HUES6 (cell line): ENCODE results near the gene ZNF454.
A peak's percentile ranks its signal among the peaks of the same experiment; 100 is the strongest.

ENCODE experiments used
- H3K27ac ChIP-seq: 2 replicates; pipeline ENCODE4 v1.7.0; 2013; ENCODE audit warnings: low read depth, mild to moderate bottlenecking, low read length, inconsistent platforms
- H3K27me3 ChIP-seq: 2 replicates; pipeline ENCODE4 v1.6.1; 2013; ENCODE audit warnings: low read length; ENCODE audit not compliant: control insufficient read depth, insufficient read depth
- H3K36me3 ChIP-seq: 2 replicates; pipeline ENCODE4 v1.6.1; 2013; ENCODE audit warnings: low read length; ENCODE audit not compliant: control insufficient read depth, insufficient read depth
- H3K4me1 ChIP-seq: 2 replicates; pipeline ENCODE4 v1.6.1; 2013; ENCODE audit warnings: low read length; ENCODE audit not compliant: control insufficient read depth, insufficient read depth
- H3K4me3 ChIP-seq: 2 replicates; pipeline ENCODE4 v1.5.1; 2013; ENCODE audit warnings: low read depth, low read length
- H3K9ac ChIP-seq: one replicate; pipeline ENCODE4 v1.6.1; 2013; ENCODE audit warnings: mild to moderate bottlenecking, low read length
- H3K9me3 ChIP-seq: 2 replicates; pipeline ENCODE4 v1.6.1; 2013; ENCODE audit warnings: low read depth, low read length; ENCODE audit not compliant: control insufficient read depth, insufficient read depth

The ZNF454 gene

DNA sequence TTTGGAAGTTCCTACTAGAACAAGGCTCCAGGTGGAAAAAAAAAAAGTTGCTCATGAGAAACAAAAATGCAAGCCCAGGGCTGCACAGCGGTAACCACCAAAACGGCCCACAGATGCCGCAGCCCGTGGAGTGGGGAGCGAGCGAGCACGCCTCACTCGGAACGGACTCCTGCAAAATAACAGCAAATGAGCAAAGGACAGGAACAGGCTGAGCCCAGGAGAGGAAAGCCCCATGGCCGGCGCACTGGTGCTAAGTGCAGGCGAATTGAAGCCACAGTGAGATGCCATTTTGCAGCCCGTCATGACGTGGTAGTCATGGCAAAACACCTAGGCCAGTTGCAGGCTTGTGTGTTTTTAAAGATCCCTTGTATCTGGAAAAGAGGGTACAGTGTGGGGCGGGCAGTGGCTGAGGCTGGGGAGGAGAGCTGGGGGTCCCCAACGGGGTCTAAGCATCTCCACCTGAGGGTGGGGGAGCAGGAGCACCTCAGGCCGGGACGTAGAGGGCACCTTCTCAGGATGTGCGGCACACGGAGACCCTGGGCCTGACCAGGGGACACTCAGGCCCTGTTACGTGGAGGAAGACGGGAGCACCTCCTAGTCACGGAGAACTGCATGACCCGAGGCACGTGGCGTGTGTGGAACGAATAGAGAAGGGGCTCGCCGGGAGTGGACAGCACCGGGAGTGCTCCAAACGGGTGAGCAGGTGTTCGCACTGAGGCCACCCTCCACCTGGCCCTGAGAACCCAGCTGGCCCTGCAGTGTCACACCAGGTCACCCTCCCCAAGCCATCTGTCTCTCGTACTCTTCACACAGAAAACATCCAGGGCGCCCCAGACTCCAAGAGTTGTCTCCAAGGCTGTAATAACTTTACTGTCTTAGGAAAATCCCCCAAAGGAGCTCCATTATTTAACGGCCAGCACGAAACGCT, 43.4 kb downstream of the ZNF454 start:
- Histone ChIP-seq H3K4me1 (no peaks in the 10 kb centered on the region), H3K4me3 (no peak overlapping the region), H3K27me3 (no peaks in the 10 kb centered on the region), H3K9me3 (peaks cover 84% of the 10 kb centered on the region), H3K36me3 (no peaks in the 10 kb centered on the region), H3K27ac (no peak overlapping the region), H3K9ac (no peak overlapping the region)

DNA sequence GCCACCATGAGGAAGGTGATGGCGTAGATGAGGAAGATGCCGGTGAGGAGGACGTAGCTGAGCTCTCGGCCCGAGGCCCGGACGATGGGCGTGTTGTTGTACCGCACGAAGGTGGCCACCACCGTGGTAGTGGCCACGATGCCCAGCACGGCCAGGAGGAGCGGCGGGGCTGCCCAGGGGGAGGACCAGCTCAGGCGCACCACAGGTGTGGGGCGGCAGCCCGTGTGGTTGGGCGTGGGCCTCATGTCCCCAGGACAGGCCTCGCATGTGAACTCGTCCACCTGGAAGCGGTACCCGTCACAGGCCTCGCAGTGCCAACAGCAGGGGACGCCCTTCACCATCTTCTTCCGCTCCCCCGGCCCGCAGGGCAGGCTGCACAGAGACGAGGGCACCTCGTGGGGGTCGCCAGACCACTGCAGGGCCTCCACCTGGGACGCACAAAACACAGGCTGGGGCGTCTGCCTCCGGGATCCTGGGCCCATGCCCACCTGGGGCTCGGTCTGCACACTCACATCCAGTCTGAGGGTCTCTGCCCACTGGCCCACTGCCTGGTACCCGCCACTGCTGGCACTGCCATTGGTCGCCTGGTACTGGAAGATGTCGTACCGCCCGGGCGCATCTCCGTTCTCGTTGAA, 45.4 kb downstream of the ZNF454 start:
- H3K4me1 ChIP-seq: no peaks in the 10 kb centered on the region
- H3K9ac ChIP-seq: no peak overlapping the region
- peaks cover 76% of the 10 kb centered on the region for H3K9me3 ChIP-seq
- no peaks in the 10 kb centered on the region for H3K27me3 ChIP-seq
- no peaks in the 10 kb centered on the region for H3K36me3 ChIP-seq
- no peak overlapping the region for H3K4me3 ChIP-seq
- no peak overlapping the region for H3K27ac ChIP-seq

DNA sequence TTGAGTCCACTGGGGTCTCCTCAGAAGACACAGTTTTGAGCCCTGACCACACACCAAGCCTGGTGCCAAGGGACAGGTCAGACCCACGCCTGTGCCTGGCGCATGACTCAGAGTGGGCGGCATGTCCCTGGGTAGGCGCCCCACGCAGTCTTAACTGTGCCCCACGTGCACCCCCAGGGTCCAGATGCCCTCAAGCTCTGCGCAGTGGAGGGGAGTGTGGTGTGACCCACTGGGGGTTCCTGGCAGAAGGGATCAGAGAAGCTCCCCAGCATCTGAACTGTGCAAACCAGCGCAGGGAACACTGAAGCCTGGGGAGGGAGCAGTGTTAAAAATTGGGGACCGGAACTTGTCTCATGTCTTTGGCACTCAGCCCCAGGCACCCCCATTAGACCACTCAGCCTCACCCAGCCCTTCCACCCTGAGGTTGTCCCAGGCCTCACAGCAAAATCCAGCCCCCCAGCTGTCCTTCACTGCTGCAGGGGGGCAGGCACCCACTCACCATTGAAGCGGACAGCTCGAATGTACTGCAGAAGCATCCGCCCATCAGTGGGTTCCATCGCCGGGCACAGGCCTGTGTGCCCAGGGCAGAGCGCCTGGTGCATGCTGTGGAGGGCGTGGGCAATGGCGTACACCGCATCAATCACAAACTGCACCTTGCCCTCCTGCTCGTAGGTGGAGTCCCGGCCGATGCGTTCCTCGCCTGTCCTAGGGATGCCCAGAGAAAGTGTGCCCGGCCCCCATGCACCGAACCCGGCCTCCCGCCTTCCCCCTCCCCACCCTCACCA, 47.6 kb downstream of the ZNF454 start:
- Histone ChIP-seq H3K36me3 (no peaks in the 10 kb centered on the region), H3K4me3 (no peak overlapping the region), H3K4me1 (no peaks in the 10 kb centered on the region), H3K27ac (no peak overlapping the region), H3K9me3 (peaks cover 56% of the 10 kb centered on the region), H3K27me3 (peaks cover 20% of the 10 kb centered on the region), H3K9ac (no peak overlapping the region)

DNA sequence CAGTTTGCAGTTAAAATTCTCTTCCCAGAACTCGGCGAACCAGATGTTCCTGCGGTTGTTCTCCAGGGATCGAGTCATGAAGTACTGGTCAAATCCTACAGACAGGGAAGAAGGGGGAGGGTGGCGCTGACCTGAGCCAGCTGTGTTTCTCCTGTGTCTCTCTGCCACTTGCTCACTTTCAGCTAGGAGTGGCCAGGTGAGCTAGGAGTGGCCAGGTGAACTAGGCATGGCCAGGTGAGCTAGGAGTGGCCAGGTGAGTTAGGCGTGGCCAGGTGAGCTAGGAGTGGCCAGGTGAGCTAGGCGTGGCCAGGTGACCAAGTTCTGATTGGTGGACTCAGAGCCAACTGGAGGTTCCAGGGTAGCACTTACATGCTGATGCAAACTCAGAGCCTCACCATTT, 48.3 kb downstream of the ZNF454 start:
- H3K36me3 ChIP-seq: no peaks in the 10 kb centered on the region

DNA sequence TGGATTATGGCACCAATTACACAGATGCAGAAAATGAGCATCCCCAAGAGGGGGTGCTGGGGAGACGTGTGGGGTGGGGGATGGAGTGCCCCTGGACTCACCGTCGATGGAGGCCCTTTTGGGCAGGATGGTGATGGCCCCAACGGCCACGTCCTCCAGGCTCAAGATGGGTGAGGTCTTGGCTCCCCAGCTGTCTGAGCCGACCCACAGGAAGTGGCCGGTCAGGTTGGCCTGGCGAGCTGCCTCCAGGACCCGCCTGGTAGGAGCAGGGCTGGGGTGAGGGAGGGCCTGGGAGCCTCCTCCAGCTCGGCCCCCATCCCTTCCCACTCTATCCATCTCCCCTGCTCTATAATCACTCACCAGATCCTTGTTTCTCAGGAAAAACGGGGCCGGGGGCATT, 49.5 kb downstream of the ZNF454 start:
- Histone ChIP-seq H3K4me3 (no peak overlapping the region), H3K9ac (no peak overlapping the region), H3K4me1 (peaks cover 4% of the 10 kb centered on the region; the same call in 1 of the 2 replicates), H3K27me3 (peaks cover 39% of the 10 kb centered on the region), H3K36me3 (no peaks in the 10 kb centered on the region), H3K9me3 (peaks cover 41% of the 10 kb centered on the region), H3K27ac (no peak overlapping the region)

More for the DNA sequence above, 48.3 kb downstream of the ZNF454 start:
- Histone ChIP-seq H3K9ac (no peak overlapping the region), H3K4me1 (no peaks in the 10 kb centered on the region), H3K9me3 (peaks cover 50% of the 10 kb centered on the region), H3K4me3 (no peak overlapping the region), H3K27me3 (peaks cover 27% of the 10 kb centered on the region), H3K27ac (no peak overlapping the region)

DNA sequence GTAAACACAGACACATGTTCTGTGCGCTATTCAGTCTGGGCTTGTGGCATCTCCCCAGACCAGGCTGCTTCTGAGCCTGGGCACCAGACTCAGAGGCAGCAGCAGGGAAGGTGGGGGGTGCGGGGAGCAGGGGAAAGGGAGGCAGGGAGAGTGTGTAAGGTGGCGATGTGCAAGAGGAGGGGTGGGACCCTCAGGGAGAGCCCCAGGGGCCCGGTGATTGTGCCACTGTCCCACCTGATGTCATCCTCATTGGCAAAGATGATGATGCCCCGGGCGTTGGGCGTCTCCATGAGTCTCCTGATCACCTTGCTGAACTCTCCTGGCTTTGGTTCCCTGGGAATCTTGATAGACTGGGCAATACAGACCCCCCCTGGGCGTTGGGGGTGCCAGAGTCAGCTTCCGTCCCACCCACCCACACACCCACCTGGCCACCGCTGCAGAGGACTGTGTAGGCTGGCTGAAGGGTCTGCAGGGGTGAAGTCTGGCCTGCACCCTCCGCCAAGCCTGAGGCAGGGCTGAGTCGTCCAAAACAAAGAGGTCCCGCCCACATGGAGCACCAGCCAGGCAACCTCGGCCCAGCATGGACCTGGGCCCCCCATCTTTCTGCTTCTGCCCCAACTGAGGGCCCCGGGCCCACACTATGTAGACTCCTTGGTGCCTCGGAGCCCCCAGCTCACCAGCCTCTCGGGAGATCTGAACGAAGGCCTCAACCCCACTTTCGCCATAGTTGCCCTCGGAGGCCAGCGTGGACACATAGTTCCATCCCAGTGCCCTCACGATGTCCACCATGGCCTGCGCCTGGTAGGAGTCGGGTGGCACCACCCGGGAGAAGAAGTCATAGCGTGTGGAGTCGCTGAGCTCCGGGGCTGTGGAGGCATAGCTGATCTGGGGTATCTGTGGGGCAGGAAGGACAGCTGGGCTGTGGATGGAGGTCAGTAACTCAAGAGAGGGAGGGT, 50.5 kb downstream of the ZNF454 start:
- Histone ChIP-seq H3K4me1 (peaks cover 7% of the 10 kb centered on the region; the same call in 1 of the 2 replicates), H3K27me3 (peaks cover 48% of the 10 kb centered on the region)

DNA sequence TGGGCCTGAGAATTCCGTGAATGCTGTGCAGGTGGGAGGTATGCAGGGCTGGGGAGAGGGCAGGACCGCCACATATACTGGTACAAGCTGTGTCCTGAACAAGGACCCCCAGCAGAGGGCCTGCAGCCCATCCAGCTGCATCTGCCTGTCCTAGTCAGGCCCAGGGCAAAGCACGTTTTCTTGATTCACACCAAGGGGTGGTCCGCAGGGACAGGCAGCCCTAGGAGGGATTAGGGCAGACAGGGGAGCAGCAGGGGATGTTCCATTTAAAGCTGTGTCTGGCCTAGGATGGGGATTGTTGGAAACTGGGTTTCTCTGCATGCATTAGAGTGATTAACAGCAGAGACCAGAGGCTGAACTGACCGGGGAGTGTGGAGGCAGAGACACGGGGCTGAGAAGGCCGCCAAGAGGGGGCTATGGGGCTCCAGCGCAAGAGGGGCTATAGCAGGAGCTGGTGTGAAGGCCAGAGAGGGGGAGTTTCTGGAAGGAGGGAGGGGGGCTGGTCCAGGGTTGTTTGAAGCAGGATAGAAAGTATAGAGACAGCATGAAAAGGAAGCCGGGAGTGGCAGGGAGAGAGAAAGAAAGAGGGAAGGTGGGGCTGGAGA, 51.4 kb downstream of the ZNF454 start:
- Histone ChIP-seq H3K4me3 (no peak overlapping the region), H3K36me3 (no peaks in the 10 kb centered on the region), H3K4me1 (peaks cover 7% of the 10 kb centered on the region; the same call in 1 of the 2 replicates), H3K27ac (no peak overlapping the region), H3K9me3 (peaks cover 22% of the 10 kb centered on the region), H3K9ac (no peak overlapping the region), H3K27me3 (peaks cover 58% of the 10 kb centered on the region)

More for the DNA sequence above, 50.5 kb downstream of the ZNF454 start:
- Histone ChIP-seq H3K9me3 (peaks cover 32% of the 10 kb centered on the region), H3K9ac (no peak overlapping the region), H3K4me3 (no peak overlapping the region), H3K27ac (no peak overlapping the region), H3K36me3 (no peaks in the 10 kb centered on the region)

DNA sequence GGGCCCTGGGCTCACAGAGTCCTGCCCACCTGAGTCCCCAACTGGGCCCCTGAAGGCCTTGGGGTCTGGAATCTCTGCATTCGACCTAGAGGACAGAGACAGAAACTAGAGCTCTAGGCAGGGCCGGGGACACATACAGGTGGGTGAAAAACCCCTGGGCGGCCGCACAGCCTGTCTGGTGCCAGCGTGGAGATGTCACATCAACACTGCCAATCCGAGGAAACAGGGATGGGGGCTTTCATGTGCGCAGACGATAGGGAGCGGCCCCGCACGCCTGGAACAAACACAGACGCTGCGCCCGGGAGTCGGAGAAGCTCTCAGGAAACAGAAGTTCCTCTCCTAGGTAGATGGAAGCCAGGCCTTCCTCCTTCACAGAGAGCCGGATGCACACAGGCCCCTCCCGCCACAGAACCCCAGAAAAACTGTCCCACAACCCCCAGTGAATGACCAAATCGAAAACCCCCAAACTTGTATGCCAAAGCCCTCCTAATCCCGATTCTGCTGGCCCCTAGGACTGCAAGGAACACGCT, 52.3 kb downstream of the ZNF454 start:
- H3K4me1 ChIP-seq: peaks cover 7% of the 10 kb centered on the region; the same call in 1 of the 2 replicates
- no peaks in the 10 kb centered on the region for H3K36me3 ChIP-seq
- H3K9me3 ChIP-seq: peaks cover 19% of the 10 kb centered on the region
- peaks cover 64% of the 10 kb centered on the region for H3K27me3 ChIP-seq
- H3K9ac ChIP-seq: no peak overlapping the region
- H3K27ac ChIP-seq: no peak overlapping the region
- H3K4me3 ChIP-seq: no peak overlapping the region

DNA sequence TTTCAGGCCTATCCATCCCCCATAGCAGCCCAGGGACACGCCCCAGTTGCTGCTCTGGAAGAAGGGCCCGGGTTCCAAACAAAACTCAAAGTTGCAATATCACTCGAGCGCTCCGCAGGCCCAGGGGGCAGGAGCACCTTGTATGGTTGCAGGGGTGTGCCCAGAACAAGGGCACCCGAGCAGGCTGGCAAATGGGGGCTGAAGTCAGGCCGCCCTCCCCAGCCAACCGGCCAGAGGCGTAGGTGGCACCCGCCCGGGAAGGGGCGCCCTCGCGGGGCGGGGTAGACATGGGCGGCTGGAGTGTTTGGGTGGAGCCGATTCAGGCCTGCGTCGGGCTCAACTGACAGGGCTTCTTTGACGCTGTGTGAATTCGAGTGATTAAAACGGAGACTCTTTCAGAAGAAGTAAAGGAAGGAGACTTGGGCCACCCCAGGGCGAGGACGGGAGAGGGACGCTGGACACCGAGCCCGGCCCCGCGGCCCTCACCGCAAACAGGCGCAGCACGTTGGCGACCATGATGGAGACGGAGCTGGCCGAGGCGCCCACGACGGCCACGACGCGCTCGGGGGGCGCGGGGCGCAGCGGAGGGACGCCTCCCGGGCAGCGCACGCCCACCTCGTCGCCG, 53.1 kb downstream of the ZNF454 start:
- H3K9ac ChIP-seq: no peak overlapping the region
- peaks cover 15% of the 10 kb centered on the region for H3K9me3 ChIP-seq
- H3K36me3 ChIP-seq: no peaks in the 10 kb centered on the region
- H3K27me3 ChIP-seq: peaks cover 64% of the 10 kb centered on the region
- peak overlapping the region; percentile 41 for H3K4me3 ChIP-seq
- H3K4me1 ChIP-seq: peaks cover 7% of the 10 kb centered on the region; the same call in 1 of the 2 replicates
- H3K27ac ChIP-seq: no peak overlapping the region
